Subcutaneous abdominal adipose tissue (tissue), 5 donors: ENCODE measurements around the gene TLX1.

Experiments
- H3K27ac ChIP-seq: one replicate; pipeline ENCODE4 v1.7.0; 2013; ENCODE audit warnings: low read depth, mild to moderate bottlenecking, inconsistent platforms, low read length, moderate library complexity
- H3K27me3 ChIP-seq, 5 donors: one replicate each; pipeline ENCODE4 v1.7.0; 2013; ENCODE audit warnings: low read length in 5 of 5, inconsistent platforms in 1 of 5; ENCODE audit not compliant: control insufficient read depth in 5 of 5, insufficient read depth in 4 of 5
- H3K36me3 ChIP-seq, 5 donors: one replicate each; pipeline ENCODE4 v1.7.0; 2013; ENCODE audit warnings: low read length in 5 of 5; ENCODE audit not compliant: control insufficient read depth in 5 of 5, insufficient read depth in 5 of 5
- H3K4me1 ChIP-seq, 5 donors: one replicate each; pipeline ENCODE4 v1.7.0; 2013; ENCODE audit warnings: low read length in 5 of 5, mild to moderate bottlenecking in 3 of 5, moderate library complexity in 1 of 5; ENCODE audit not compliant: control insufficient read depth in 5 of 5, insufficient read depth in 5 of 5
- H3K4me3 ChIP-seq, 5 donors: one replicate each; pipeline ENCODE4 v1.7.0; 2013; ENCODE audit warnings: low read length in 5 of 5, low read depth in 1 of 5
- H3K9ac ChIP-seq, 5 donors: one replicate each; pipeline ENCODE4 v1.7.0; 2013; ENCODE audit warnings: low read length in 5 of 5, mild to moderate bottlenecking in 4 of 5, moderate library complexity in 3 of 5
- H3K9me3 ChIP-seq, 5 donors: one replicate each; pipeline ENCODE4 v1.7.0; 2013; ENCODE audit warnings: low read length in 5 of 5; ENCODE audit not compliant: control insufficient read depth in 5 of 5
- donor health status: healthy.
- donor health status: healthy.
- donor health status: healthy.
- donor health status: healthy.
- donor health status: healthy.

Gene TLX1

DNA sequence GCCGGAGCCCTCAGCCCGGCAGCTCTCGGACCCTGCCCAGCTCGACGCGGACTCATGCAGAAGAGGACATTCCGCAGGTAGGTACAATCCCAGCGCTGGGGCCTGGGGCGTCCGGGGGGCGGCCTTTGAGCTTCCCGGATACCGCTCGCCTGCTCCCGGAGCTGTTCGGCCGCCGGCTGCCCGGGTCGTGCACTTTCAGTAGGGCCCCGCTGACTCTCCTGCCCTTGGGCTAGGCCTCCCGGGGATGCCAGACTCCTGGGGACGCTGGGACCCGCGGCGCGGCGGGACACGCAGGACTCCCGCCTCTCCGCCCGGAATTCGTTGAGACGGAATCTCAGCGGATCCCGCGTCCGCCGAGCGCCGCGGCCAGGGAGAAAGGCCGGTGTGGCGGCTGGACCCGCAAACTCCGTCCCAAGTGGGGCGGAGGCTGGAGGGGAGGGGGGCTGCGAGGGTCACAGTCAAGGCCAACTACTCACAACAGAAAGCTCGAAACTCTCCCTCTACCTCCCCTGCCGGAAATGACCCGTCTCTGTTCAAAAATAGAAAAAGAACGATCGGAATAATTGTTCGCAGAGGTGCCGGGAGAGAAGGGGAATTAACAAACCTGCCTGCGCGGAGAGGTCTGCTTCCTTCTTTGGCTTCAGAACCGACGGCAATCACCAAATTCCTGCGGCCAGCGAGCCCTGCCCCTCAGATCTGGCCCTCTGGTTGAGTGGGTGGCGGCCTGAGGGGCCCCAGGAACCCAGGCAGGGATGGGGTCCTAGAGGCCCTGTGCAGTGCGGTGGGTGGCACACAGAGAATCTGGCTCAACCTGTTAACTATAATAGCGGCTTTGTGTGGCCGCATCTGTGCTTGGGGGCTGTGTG, 9.2 kb downstream of the TLX1 start:
- H3K4me1 ChIP-seq: peaks cover 0 to 22% (median 16%) of the 10 kb centered on the region in 5 donors
- no peaks in the 10 kb centered on the region for H3K9me3 ChIP-seq
- peaks cover 70 to 95% (median 90%) of the 10 kb centered on the region in 5 donors for H3K27me3 ChIP-seq
- no peaks in the 10 kb centered on the region for H3K36me3 ChIP-seq
- no peak overlapping the region for H3K9ac ChIP-seq
- H3K27ac ChIP-seq: no peak overlapping the region
- no peak overlapping the region for H3K4me3 ChIP-seq

DNA sequence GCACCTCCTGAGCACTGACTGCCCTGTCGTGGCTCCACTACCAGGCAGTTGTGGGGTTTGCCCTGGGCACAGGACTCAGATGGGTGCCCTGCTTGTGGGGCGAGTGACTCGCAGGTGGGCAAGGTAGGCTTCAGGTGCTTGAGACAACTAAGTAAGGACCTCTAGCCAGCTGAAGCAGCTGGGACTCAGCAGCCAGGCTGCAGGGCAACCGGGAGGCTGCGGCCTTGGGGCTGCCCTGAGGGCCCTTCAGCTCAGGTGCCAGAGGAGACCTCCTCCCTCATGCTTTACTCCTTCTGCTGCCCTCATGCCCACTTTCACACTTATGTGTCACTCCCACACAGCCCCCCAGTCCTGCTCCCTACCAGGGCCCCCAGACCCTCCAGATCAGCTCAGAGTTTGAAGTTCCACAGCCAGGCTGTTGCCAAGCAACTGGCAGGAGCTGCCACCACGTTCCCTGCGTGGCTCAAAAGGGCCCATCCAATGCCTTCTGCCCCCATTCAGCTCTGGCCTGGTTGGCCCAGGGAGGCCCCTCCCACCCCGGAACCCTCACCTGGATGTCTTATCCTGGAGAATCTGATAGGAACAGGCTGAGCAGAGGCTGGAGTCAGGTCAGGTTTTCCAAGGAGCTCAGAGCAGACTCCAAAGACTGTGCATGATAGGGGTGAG, 10.0 kb downstream of the TLX1 start:
- H3K4me3 ChIP-seq: no peak overlapping the region
- H3K4me1 ChIP-seq: peaks cover 0 to 23% (median 10%) of the 10 kb centered on the region in 5 donors
- H3K27me3 ChIP-seq: peaks cover 70 to 97% (median 92%) of the 10 kb centered on the region in 5 donors
- H3K9me3 ChIP-seq: no peaks in the 10 kb centered on the region
- H3K27ac ChIP-seq: no peak overlapping the region
- no peak overlapping the region for H3K9ac ChIP-seq
- H3K36me3 ChIP-seq: no peaks in the 10 kb centered on the region

DNA sequence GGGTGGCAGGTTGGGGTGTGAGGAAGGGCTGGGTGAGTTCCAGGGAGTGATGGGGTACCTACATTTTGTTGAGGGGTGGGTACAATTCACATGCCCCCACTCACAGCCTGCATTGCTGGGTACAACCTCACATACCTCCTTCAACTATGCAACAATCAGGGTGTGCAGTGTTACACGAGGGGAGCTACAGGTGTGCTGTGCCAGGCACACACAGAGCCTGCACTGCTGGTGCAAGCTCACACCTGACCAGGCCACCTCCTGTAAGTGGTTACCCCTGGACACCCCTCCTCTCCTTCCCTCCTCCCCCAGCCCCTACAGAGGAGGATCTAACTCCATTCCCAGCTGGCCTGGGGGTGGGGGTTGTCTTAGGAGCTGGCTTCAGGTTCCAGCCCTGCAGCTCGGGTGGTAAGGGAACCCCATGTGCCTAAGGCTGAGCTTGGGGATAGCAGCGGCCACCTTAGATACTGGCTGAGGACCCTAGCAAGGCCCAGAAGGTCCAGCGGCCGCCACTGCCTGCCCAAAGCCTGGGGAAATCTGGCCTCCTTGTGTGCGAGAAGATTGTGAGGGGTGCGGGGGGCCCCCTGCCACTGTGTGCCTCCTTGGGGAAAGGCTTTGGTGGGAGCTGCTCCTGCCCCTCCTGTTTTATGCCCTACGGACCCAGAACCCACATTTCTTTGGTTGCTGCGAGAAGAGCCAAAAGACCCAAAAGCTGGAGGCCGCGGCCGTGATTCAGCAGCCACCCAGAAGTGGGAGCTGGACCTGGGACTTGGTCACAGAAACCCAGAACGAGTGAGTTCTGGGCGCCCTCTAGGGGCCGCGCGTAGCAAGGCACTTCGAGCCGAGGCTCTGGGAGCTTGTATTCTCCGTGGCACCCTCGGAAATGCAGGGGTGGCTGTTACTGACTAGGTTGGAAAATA, 10.8 kb downstream of the TLX1 start:
- Histone ChIP-seq H3K4me1 (peaks cover 0 to 30% (median 18%) of the 10 kb centered on the region in 5 donors), H3K9me3 (no peaks in the 10 kb centered on the region), H3K27me3 (peaks cover 70 to 97% (median 92%) of the 10 kb centered on the region in 5 donors), H3K4me3 (no peak overlapping the region), H3K27ac (no peak overlapping the region), H3K36me3 (no peaks in the 10 kb centered on the region), H3K9ac (no peak overlapping the region)

DNA sequence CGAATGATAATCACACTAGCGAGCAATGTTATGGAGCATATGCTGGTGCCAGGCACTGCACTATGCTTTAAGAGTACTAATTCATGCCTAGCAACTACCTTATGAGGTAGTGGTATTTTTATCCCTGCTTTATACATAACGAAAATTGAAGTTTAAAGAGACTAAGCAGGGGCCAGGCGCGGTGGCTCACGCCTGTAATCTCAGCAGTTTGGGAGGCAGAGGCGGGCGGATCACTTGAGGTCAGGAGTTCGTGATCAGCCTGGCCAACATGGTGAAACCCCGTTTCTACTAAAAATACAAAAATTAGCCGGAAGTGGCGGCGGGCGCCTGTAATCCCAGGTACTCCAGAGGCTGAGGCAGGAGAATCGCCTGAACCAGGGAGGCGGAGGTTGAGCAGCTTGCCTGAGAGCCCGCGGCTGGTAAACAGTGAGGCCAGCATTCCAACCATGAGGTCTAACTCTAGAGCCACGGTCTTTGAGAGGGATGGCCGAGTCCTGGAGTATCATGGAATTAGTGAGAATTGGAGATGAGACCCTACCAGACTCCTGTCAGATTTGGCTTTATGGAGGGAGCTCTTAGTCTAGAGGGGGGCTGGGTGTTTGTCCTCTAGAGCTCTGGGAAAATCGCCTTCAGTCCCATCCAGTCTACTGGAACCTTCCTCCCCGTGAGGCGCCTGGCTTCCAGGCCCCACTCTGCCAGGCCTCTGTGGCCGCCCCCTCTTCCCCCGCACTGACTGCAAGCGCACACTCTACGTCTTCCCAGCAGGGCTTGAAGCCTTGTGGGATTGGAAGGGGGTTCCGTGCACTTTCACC, 11.6 kb downstream of the TLX1 start:
- Histone ChIP-seq H3K27me3 (peaks cover 66 to 97% (median 92%) of the 10 kb centered on the region in 5 donors), H3K9ac (no peak overlapping the region), H3K9me3 (no peaks in the 10 kb centered on the region), H3K4me3 (no peak overlapping the region), H3K36me3 (no peaks in the 10 kb centered on the region), H3K4me1 (peaks cover 0 to 30% (median 18%) of the 10 kb centered on the region in 5 donors), H3K27ac (no peak overlapping the region)

DNA sequence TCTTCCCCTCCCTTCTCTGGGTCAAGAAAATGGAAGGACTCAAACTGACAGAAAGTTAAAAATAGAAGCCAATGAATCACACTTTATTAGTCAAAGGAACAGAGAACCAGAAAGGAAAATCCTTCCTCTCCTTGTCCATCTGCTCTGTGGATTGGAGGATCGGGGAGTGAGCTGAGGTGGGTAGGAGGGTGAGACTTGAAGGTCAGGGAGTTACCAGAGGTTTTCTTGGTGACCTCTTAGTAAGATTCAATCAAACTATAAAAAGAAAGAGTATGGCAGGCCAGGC, 12.2 kb downstream of the TLX1 start:
- Histone ChIP-seq H3K4me1 (peaks cover 0 to 30% (median 18%) of the 10 kb centered on the region in 5 donors), H3K9ac (no peak overlapping the region), H3K27me3 (peaks cover 63 to 94% (median 91%) of the 10 kb centered on the region in 5 donors), H3K36me3 (no peaks in the 10 kb centered on the region), H3K27ac (no peak overlapping the region), H3K9me3 (no peaks in the 10 kb centered on the region), H3K4me3 (no peak overlapping the region)

DNA sequence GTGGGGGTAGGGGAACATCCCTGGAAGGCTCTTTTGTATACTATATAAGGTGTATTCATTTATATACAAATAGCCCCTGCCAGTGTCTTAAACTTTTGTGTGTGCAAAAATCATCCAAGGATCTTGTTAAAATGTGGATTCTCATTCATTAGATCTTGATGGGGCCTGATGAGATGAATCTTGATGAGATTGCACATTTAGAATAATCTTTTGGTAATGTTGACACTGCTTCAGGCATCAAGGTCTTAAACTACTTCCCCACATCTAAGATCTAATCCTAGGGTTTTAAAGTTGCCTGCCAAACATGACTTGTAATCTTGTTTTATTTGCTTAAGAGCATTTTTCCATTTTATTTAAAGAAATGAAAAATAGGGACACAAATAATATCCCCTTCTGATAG, 13.0 kb downstream of the TLX1 start:
- Histone ChIP-seq H3K4me1 (peaks cover 0 to 30% (median 18%) of the 10 kb centered on the region in 5 donors), H3K9ac (no peak overlapping the region), H3K27me3 (peaks cover 56 to 92% (median 84%) of the 10 kb centered on the region in 5 donors), H3K9me3 (peaks cover 0 to 5% (median 0%) of the 10 kb centered on the region in 5 donors), H3K36me3 (no peaks in the 10 kb centered on the region), H3K27ac (no peak overlapping the region), H3K4me3 (no peak overlapping the region)

DNA sequence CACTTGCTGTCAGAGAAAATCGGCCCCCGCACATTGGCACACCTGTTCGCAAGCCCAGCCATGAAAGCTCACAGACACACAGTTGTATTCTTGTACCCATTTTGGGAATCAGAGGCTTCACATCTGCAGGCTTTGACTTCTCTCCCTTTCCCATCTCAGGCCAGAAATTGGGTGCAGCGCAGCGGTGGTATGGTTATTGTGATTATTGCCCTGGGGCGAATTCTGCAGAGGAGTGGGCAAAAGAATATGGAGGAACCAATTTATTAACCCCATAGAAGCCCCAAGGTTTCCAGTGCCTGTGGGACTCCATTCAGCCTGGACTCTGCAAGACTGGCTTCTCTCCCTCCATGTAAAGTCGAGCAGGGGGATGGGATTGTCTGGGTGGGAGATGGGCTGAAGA, 14.0 kb downstream of the TLX1 start:
- H3K27me3 ChIP-seq: peaks cover 45 to 88% (median 78%) of the 10 kb centered on the region in 5 donors

DNA sequence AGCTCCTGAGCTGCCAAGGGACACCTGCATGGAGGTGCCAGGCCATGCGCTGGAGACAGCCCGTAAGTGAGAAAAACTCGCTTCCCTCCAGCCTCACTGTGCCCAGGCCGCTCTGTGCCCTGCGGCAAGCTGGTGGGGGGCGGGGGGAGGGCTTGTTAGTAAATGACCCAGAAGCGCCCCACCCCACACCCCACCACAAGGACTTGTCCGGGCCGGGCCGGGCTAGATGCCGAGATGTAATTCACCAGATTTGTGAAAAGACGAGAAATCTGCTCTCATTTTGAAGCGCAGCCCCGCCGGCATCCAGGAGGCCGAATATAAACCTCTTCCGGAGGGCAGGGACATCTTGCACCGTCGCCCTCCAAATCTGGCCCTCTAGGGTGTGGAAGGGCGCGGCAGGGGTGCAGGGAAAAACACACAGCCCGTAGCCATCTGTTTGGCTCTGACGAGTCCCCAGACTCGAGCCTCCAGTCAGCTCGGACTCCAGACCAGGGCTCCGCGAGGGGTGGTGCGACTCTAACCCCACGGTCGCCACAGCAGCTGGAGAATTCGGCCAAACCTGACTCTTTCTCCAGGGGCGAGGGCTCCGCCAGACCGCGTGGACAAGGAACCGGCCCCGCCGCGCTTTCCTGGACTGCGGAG, 14.8 kb downstream of the TLX1 start:
- Histone ChIP-seq H3K9ac (no peak overlapping the region), H3K27me3 (peaks cover 40 to 81% (median 73%) of the 10 kb centered on the region in 5 donors), H3K4me3 (no peak overlapping the region), H3K27ac (no peak overlapping the region), H3K36me3 (no peaks in the 10 kb centered on the region), H3K9me3 (peaks cover 6 to 14% (median 7%) of the 10 kb centered on the region in 5 donors), H3K4me1 (peaks cover 0 to 20% (median 10%) of the 10 kb centered on the region in 5 donors)

More for the DNA sequence above, 14.0 kb downstream of the TLX1 start:
- Histone ChIP-seq H3K4me1 (peaks cover 0 to 26% (median 14%) of the 10 kb centered on the region in 5 donors), H3K36me3 (no peaks in the 10 kb centered on the region), H3K27ac (no peak overlapping the region), H3K4me3 (no peak overlapping the region), H3K9me3 (peaks cover 6 to 14% (median 7%) of the 10 kb centered on the region in 5 donors), H3K9ac (no peak overlapping the region)
